ENCODE results near the gene DNAH12.

DNA sequence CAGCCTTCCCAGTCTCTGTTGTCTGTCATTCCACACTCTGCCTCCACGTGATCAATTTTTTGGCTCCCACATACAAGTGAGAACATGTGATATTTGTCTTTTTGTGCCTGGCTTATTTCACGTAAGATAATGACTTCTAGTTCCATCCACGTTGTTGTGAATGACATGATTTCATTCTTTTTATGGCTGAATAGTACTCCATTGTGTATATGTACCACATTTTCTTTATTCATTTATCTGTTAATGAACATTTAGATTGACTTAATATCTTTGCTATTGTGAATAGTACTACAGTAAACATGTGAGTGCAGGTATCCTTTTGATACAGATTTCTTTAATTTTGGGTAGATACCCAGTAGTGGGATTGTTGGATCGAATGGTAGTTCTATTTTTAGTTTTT is 283.0 kb downstream of the DNAH12 start:
- TF ChIP-seq, protein P1, sequence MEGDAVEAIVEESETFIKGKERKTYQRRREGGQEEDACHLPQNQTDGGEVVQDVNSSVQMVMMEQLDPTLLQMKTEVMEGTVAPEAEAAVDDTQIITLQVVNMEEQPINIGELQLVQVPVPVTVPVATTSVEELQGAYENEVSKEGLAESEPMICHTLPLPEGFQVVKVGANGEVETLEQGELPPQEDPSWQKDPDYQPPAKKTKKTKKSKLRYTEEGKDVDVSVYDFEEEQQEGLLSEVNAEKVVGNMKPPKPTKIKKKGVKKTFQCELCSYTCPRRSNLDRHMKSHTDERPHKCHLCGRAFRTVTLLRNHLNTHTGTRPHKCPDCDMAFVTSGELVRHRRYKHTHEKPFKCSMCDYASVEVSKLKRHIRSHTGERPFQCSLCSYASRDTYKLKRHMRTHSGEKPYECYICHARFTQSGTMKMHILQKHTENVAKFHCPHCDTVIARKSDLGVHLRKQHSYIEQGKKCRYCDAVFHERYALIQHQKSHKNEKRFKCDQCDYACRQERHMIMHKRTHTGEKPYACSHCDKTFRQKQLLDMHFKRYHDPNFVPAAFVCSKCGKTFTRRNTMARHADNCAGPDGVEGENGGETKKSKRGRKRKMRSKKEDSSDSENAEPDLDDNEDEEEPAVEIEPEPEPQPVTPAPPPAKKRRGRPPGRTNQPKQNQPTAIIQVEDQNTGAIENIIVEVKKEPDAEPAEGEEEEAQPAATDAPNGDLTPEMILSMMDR (conservative IDR thresholded peaks at IDR 0.05 in 1 of 2, IDR thresholded peaks at IDR 0.05 in 1 of 2; ENCODE audit: extremely low read depth in 1 of 2, insufficient read depth in 1 of 2, low read depth in 1 of 2, low read length in 2 of 2), result no peak
- no peak for TF ChIP-seq EZH2 (IDR thresholded peaks at IDR 0.05; ENCODE audit: borderline replicate concordance, low read length)
